NCI-H1048 (cell line): ENCODE results near the gene GPR162.
A peak's percentile ranks its signal among the peaks of the same experiment; 100 is the strongest.
"Not testable (repeated sequence)": the region's sequence is repeated elsewhere in the genome, so short reads cannot be mapped to it uniquely, and the experiment has no call there.

Experiments
- DNase-seq: peaks from one replicate; lab custom pipeline; 2025; lab: John Stamatoyannopoulos, UW

Gene GPR162

DNA sequence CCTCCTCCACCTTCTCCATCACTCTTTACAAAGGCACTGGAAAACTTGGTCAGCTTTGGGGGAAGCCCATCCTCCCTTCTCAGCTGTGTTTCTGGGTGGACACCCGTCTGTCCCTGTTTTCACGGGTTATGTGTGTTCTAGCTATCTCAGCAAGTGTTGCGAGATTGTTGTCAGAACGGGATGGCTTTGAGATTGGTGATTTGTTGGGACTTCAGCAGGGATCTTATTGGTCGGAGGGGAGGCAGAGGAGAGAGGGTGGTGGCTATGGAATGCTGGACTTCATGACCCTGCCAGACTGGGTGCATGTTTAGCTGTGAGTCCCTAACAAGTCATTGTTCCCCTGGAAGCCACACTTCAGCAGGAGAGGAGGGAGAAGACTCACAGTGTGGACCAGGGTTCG, 32.4 kb downstream of the GPR162 start:
- DNase-seq: no peak

DNA sequence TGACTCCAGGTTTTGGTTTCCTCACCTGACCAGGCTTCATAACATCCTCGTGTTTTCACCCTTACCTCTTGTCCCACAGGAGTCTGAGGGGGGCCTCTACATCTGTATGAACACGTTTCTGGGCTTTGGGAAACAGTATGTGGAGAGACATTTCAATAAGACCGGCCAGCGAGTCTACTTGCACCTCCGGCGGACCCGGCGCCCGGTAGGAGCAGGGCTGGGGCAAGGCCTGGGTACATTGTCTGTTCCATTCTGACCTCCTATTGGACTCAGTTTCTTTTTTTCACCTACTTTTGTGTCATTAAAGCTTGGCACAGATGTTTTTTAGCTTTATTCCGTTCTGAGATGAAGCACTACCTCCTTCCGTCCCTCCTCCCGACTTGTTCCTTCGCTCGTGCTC, 33.7 kb downstream of the GPR162 start:
- no peak for DNase-seq

GRCh38 chr12:6858799-6859198, 37.2 kb downstream of the GPR162 start:
- DNase-seq: no peak

GRCh38 chr12:6860116-6860515, 38.5 kb downstream of the GPR162 start:
- DNase-seq: no peak

DNA sequence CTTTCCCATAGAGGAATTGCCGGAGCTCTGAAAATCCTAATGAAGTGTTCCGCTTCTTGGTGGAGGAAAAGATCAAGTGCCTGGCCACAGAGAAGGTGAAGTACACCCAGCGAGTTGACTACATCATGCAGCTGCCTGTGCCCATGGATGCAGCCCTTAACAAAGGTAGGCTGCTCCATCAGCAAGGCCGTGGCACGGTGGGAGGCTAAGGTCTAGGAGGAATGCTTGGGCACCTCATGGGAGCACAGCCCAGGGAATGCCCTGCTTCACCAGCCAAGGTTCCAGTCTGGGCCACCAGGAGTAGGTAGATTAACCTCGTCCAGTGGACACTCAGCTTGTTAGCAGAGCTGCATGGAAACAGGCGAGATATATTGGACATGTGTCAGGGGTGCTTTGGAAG, 39.3 kb downstream of the GPR162 start:
- no peak for DNase-seq

DNA sequence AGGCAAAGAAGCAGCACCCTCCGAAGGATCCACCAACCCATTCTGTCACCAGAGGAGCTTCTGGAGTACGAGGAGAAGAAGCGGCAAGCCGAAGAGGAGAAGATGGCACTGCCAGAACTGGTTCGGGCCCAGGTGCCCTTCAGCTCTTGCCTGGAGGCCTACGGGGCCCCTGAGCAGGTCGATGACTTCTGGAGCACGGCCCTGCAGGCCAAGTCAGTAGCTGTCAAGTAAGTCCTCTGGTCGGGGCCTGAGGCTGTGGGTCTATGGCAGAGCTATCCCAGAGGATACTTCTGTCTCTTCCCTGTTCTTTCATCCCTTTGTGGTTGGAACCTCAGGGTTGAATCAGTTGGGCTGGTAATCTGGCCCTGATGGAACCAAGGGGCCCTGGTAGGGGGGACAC, 39.8 kb downstream of the GPR162 start:
- DNase-seq: no peak

- DNase-seq: no peak
Measured at GRCh38 chr12:6863033-6863432, 41.4 kb downstream of the GPR162 start.

DNA sequence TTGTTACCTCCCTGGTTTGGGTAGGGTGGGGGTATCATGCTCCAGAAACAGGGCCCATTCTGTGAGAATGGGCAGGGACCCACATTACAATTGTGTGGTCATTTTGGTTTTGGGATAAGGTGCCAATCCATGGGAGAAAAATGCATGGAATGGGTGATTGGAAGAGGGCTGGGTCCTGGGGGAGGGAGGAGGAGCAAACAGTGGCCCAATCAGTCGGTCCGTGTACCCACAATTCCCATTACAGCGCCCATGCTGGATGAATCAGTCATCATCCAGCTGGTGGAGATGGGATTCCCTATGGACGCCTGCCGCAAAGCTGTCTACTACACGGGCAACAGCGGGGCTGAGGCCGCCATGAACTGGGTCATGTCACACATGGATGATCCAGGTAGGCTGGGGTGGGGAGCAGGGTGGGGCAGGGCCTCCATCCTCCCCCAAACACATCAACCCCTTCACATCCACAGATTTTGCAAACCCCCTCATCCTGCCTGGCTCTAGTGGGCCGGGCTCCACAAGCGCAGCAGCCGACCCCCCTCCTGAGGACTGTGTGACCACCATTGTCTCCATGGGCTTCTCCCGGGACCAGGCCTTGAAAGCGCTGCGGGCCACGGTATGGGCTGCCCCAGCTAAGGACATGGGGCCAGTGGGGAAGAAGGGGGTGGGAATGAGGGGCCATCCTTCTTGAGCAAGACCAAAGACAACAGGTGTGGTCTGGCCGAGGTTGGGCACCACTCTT, 42.1 kb downstream of the GPR162 start:
- DNase-seq: no peak

DNA sequence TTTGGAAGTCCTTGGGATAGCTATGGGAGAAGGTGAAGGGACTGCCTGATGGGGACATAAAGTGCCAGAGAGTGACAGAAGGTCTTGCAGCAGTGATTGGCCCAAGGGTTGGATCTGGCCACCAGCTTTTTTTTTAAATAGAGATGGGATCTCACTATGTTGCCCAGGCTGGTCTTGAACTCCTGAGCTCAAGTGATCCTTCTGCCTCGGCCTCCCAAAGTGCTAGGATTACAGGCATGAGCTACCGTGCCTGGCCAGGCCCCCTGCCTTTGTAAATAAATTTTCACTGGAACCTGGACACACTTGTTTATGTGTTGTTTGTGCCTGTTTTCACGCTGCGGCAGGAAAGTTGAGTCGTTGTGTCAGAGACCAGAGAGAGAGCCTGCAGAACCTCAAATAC, 43.7 kb downstream of the GPR162 start:
- DNase-seq: not testable (repeated sequence)

DNA sequence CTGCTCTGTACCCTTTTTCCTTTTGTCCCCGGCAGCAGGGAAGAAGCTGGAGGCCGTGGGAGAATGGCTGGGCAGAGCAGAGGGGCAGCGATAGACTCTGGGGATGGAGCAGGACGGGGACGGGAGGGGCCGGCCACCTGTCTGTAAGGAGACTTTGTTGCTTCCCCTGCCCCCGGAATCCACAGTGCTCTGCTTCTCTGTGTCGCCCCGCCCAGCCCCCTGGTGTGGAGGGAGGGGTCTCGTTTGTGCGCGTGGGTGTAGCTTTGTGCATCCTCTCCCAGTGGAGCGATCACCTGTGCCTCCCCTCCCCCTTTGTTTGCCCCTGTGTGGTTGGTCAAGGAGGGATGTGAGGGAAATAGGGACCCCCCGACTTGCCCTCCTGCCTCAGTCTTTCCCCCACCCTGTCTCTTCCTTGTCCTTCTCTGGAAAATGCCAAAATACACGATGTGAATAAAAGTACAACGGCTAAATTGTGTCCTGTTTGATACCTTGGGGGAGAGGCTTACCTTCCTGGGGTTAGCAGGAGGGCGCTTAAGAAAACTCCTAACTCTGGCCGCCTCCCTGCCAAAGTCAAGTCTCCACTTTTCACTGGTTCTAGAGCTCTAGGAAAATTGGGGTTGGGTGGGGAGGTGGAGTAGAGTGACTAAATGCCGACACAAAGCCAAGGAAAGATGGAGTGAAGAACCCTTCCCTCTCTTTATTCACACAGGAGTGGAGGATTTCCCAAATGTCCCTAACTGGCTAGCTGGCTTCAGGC, 44.7 kb downstream of the GPR162 start:
- no peak for DNase-seq

GRCh38 chr12:6866920-6867412, 45.3 kb downstream of the GPR162 start:
- DNase-seq: no peak

DNA sequence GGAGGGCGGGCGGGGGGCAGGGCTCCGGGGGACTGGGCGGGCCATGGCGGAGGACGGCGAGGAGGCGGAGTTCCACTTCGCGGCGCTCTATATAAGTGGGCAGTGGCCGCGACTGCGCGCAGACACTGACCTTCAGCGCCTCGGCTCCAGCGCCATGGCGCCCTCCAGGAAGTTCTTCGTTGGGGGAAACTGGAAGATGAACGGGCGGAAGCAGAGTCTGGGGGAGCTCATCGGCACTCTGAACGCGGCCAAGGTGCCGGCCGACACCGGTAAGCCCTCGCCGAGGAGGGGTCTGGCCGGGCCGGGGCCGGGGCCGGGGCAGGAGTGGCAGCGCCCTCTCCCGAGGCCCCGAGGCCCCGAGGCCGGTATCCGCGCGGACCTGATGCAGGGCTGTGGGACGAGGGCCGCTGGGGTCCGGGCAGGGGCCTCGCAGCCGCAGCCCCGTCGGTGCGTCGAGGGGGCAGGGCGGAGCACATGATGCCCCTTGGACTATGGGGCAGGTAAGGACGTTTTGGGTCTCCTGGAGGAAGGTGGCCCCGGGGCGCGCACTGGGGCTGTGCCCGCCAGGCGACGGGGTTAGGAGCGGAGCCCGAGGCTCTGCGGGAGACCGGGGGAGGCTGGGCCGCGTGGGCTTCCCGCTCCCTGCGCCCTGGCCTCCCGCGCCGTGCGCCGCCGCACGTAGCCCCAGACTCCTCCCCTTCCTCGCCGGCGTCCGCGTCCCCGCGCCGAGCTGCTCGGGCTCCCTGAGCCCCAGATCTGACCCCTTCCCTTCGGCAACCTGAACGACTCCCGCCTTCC, 46.0 kb downstream of the GPR162 start, which contains the start of gene TPI1:
Gene TPI1, plus strand, starts transcription at position 119 of the 798 bp plus-strand sequence. Its CDS starts 36 bp downstream, at position 155.
- no peak for DNase-seq

DNA sequence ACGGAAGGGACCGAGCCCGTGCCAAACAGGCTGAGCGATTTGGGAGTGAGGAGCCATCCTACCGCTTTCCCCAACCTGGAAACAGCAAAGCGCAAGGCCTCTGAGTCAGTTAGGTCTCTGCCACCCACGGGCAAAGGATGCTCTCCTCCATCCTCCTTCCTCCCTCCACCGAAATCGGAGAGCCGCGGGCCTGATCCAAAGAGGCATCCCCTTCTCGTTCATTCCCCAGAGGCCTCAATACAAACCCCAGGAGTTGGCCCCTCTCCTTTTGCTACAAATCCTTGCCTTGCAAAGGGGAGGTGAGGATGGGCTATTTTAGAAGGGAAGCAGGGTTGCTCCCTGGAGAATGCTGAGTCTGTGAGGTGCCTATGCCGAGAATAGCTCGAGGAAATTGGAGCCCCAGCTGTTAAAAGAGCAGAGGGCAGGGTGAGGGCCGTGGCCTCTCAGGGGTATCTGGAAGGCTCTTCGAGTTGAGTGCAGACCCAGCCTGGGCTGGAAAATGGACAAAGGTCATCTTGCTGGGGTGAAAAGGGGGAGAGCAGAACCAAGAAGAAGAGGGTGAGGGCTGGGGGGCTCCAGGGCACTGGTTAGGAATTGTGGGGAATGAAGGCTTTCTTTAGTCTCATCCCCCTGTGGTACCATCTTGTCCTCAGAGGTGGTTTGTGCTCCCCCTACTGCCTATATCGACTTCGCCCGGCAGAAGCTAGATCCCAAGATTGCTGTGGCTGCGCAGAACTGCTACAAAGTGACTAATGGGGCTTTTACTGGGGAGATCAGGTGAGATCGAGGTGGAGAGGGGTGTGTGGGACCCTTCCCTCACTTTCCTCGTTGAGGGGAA, 46.8 kb downstream of the GPR162 start:
- DNase-seq: no peak

GRCh38 chr12:6869049-6870021, 47.7 kb downstream of the GPR162 start:
- peak; percentile 51 for DNase-seq

- DNase-seq: not testable (repeated sequence)
Measured at GRCh38 chr12:6870304-6870703, 48.7 kb downstream of the GPR162 start.

DNA sequence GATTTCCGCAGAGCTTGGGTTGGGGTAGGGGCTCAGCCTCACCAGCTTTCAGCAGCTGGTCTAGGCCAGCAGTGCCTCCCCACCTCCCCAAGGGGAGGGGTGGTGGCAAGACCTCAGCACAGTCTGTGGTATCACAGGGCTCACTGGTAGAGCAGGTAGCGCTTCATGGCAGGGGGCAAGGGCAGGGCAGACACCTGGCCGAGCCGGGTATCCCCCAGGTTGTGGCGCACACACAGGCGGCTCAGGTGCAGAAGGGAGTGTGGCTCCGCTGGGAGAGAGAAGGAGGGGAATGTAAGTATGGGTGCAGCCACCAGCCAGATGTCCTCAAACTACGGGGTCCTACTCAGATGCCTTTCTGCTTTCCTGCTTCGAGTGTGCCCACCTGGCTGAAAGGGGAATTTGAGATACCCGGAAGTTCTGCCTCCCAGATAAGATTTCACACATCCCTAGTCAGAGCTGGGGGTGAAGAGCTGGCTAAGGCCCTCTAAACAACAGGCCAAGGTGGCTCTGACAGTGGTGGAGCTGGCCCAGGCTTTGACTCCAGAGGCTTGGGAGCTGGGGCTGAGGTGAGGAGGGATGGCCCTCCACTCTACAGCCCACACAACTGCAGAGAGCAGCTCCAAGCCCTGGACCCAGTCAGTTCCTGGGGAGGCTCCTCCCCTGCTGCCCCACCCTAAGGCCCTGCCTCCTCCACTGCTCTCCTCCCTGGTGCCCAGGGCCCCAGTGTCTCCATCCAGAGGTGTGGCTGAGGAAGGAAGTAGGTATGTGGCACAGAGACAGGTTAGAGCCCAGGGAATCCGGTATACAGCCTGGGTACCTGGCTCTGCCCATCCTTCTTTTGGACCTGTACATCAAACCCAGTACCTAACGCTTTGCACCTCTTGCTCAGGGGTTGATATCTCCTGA, 49.7 kb downstream of the GPR162 start:
- DNase-seq: no peak

GRCh38 chr12:6872073-6873048, 50.7 kb downstream of the GPR162 start:
- DNase-seq: peak; percentile 47
